Gastroesophageal sphincter (tissue), 3 donors: ENCODE data around the gene PLCB1.

ENCODE experiments used
- EP300 ChIP-seq: sonication (generic); formaldehyde crosslinking; IDR thresholded peaks from one replicate; pipeline ENCODE4 v1.6.1; 2017; ENCODE audit warnings: antibody characterized with exemption, mild to moderate bottlenecking
- POLR2A ChIP-seq, 2 donors: fragments of 450-650 bp; IDR thresholded peaks; one replicate each; pipeline ENCODE4 v1.6.1; 2017; ENCODE audit warnings: antibody characterized with exemption in 2 of 2, mild to moderate bottlenecking in 2 of 2, moderate library complexity in 1 of 2
- POLR2AphosphoS5 ChIP-seq: sonication (generic); formaldehyde crosslinking; IDR thresholded peaks from one replicate; pipeline ENCODE4 v1.6.1; 2017; ENCODE audit warnings: antibody characterized with exemption
- TF ChIP-seq, protein P1 (sequence below), 4 experiments: fragments of 200-600 bp in 2 of 4; fragments of 450-650 bp in 2 of 4; sonication (generic) in 1 of 4; IDR thresholded peaks; one replicate each; pipeline ENCODE4 v1.5.1; 2017 to 2019; ENCODE audit warnings: antibody characterized with exemption in 4 of 4, mild to moderate bottlenecking in 2 of 4, moderate library complexity in 2 of 4

DNA sequence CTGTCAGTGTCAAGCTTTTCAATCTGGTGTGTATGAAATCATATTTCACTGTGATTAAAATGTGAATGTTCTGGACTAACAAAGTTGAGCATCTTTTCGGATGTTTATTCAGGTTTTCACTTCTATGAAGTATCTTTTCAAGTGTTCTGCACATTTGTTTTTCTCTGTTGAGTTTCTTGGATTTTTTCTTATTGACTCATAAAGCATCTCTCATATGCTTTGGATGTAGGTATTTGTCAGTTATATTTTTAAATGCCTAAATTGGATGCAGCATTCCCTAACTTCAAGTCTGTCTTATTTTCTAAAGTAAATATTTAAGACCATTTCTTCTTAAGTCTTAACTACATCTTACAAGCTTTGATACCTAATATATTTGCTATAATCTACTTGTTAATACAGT, 398.0 kb downstream of the PLCB1 start:
- TF ChIP-seq, protein P1, sequence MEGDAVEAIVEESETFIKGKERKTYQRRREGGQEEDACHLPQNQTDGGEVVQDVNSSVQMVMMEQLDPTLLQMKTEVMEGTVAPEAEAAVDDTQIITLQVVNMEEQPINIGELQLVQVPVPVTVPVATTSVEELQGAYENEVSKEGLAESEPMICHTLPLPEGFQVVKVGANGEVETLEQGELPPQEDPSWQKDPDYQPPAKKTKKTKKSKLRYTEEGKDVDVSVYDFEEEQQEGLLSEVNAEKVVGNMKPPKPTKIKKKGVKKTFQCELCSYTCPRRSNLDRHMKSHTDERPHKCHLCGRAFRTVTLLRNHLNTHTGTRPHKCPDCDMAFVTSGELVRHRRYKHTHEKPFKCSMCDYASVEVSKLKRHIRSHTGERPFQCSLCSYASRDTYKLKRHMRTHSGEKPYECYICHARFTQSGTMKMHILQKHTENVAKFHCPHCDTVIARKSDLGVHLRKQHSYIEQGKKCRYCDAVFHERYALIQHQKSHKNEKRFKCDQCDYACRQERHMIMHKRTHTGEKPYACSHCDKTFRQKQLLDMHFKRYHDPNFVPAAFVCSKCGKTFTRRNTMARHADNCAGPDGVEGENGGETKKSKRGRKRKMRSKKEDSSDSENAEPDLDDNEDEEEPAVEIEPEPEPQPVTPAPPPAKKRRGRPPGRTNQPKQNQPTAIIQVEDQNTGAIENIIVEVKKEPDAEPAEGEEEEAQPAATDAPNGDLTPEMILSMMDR (IDR thresholded peaks at IDR 0.05) = no peak
- TF ChIP-seq POLR2A (IDR thresholded peaks at IDR 0.05) = no peak
- no peak for TF ChIP-seq EP300
- no peak for TF ChIP-seq POLR2AphosphoS5
